Stimulated activated CD4-positive, alpha-beta T cell treated with anti-CD3 and anti-CD28 coated beads, Interleukin-1b, Interleukin-23, amount 100 ng/mL, for 24 hours (primary cell): Measurements from ENCODE around the gene MYH16.
"Not testable (repeated sequence)": the region's sequence is repeated elsewhere in the genome, so short reads cannot be mapped to it uniquely, and the experiment has no call there.

Source experiments
- DNase-seq, 4 experiments: peaks; one replicate each; pipeline ENCODE4 v3.0.0-alpha.2; 2020; ENCODE audit warnings: low read depth in 4 of 4, low spot score in 1 of 4

MYH16 gene

DNA sequence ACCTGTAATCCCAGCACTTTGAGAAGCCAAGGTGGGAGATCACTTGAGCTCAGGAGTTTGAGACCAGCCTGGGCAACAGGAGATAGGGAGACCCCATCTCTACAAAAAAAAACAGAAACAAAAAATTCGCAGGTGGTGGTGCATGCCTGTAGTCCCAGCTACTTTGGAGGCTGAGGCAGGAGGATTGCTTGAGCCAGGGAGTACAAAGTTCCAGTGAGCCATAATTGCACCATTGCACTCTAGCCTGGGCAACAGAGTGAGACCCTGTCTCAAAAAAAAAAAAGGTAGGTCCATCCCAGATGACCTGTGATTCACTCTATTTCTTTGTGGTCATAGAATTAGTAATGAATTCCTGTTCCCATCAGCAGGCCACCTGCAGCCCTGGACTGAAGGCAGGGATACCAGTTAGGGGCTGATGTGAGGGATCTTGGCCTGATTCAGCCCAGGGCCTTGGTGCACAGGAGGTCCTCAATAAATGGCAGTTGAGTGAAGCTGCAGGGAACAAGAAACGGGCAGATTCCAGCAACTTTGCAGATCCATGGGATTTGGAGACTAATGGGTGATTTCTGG is at the start of gene MYH16:
TSS of gene MYH16 (plus strand) at position 364 of the 570 bp plus-strand sequence.
- DNase-seq = no peak

DNA sequence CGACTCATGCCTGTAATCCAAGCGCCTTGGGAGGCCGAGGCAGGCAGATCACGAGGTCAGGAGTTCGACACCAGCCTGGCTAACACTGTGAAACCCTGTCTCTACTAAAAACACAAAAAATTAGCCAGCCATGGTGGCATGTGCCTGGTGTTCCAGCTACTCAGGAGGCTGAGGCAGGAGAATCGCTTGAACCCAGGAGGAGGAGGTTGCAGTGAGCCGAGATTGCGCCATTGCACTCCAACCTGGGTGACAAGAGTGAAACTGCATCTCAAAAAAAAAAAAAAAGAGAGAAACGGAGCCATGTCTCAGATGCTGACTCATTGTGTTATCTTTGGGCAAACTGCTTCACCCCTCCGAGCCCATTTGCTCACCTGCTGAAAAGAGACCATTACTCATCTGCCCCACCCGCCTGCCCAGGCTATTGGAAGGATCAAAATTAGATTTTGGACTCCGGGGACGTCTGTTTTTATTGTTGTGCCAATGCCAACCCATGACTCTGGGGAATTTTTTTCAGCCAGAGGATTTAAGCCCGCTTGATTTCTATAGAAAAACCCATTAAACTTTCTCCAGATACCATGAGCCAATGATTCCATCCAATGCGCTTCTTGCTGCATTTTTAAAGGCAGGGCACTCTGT is 48.3 kb upstream of the MYH16 start:
- DNase-seq = peak in 1 of 4 experiments; percentile 4

DNA sequence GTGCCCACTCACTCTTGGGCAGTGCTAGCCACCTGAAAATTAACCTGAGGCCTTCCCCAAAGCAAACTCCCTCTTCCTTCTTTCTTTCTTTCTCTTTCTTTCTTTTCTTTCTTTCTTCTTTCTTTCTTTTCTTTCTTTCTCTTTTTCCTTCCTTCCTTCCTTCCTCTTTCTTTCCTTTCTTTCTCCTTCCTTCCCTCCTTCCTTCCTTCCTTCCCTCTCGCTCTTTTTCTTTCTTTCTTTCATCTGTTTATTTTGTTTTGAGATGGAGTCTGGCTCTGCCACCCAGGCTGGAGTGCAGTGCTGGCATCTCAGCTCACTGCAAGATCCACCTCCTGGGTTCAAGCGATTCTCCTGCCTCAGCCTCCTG is 47.8 kb upstream of the MYH16 start:
- no peak for DNase-seq

DNA sequence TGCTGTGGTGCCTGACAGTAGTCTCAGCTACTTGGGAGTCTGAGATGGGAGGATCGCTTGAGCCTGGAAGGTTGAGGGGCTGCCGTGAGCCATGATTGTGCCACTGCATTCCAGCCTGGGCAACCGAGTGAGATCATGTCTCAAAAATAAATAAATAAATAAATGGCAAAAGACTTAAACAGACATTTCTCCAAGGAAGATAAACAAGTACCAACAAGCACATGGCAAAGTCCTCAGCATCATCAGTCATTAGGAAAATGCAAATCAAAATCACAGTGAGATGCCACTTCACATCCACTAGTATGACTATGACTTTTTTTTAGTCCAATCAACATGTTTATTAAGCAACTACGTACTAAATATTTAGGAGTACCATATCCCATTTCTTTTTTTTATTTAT is 43.4 kb upstream of the MYH16 start:
- no peak for DNase-seq

DNA sequence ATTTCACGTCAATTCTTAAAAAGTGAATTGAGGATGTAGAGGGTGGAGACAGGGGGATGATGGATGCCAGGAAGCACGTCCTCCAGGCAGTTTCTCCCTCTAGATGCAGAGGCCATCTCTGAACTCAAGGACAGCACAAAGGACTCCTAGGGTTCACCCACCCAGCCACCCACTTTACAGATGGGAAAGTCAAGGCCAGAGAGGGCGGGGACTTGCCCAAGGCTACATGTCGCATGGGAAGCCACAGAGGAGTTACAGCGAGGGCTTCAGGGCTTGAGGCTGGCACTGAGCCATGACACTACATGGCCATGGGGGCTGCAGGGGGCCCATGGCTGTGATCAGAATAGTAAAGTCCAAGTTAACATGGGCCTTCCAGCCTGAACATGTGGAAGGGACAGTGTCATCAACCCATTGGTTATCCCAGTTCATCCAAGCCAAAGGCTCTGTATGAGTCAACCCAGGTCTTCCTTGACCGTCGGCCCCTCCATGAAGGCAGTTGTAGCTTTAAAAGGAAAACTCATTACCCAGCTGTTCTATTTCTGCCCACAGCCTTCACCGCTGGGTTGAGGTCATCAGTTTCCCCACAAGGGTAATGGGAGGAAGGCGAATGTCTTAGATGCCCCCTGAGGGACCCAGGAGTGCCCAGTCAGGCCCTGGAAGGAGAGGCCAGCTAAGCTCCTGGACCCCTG is 40.4 kb upstream of the MYH16 start:
- DNase-seq = no peak

DNA sequence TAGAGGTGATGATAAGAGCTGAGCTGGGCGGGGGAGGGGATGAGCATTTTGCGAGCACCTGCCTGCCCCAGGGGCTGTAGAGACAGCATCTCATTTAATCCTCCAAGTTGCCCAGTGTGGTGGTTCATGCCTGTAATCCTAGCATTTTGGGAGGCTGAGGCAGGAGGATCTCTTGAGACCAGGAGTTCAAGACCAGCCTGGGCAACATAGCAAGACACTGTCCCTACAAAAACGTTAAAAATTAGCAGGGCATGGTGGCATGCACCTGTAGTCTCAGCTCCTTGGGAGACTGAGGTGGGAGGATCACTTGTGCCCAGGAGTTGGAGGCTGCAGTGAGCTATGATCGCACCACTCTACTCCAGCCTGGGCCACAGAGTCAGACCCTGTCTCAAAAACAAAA is 39.7 kb upstream of the MYH16 start:
- DNase-seq = not testable (repeated sequence)

DNA sequence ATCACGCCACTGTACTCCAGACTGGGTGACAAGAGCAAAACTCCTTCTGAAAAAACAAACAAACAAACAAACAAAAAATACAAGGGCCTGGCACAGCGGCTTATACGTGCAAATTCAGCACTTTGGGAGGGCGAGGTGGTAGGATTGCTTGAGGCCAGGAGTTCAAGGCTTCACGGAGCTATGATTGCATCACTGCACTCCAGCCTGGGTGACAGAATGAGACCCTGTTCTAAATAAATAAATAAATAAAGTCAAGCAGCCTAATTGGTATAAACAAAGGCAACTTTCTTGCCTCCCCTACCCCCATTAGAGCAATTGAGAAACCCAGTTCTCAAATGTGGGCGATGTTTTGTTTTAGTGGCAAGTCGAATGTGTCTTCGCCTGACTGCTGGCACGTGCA is 38.5 kb upstream of the MYH16 start:
- DNase-seq = no peak

DNA sequence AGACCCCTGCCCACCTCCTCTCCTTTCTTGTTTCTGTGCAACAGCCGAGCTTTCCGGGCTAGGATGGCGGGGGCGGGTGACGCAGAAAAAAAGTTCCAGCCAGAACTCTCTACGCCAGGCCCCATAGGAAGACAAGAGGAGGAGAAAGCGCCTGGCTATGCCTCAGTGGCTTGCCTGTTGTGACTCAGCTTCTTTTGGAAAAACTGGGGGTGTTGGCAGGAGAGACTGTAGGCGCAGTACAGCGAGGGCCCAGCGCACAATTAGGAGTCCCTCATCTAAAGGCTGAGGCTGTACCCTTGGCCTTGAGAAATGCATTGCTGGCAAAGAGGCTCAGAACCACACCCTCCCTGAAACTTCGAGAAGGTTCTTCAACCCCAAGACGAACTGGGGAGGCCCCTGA is 36.7 kb upstream of the MYH16 start:
- no peak for DNase-seq

DNA sequence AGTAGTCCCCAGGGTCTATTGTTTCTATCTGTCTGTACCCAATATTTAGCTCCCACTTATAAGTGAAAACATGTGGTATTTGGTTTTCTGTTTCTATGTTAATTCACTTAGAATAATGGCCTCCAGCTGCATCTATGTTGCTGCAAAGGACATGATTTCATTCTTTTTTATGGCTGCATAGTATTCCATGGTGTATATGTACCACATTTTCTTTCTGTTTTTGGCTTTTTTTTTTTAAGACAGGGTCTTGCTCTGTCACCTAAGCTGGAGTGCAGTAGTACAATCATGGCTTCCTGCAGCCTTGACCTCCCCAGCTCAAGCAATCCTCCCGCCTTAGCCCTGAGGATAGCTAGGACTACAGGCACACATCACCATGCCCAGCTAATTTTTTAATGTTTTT is 34.8 kb upstream of the MYH16 start:
- DNase-seq = not testable (repeated sequence)

DNA sequence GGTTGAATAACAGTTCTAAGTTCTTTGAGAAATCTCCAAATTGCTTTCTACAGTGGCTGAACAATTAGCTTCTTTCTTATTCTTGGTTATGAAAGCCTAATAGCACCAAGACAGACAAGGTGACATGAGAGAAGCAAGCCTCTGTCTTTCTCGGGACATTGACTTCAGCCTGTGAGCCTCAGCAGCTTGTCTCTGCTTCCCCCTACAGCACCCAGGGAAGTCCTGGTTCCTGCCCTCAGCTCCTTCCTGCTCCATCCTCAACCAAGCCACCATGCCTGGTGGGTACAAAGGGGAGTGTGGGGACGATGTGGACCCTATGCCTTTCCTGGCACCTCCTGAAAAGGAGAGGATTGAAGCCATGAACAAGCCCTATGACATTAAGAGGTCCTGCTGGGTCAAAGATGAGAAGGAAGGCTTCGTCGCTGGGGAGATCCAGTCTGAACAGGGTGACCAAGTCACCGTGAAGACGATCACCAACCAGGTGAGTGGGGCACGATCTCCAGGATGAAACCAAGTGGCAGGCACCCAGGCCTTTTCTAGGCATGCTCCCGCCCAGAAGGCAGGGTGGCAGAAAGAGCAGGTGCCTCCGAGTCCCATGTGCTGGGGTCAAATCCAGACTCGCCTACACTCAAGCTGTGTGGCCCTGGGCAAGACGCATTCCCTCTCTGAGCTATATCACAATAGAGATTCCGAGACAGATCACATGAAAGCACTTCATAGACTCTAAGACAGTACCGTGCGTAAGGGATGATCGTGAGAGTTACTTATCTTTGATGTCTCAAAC is 33.9 kb upstream of the MYH16 start:
- DNase-seq = no peak

DNA sequence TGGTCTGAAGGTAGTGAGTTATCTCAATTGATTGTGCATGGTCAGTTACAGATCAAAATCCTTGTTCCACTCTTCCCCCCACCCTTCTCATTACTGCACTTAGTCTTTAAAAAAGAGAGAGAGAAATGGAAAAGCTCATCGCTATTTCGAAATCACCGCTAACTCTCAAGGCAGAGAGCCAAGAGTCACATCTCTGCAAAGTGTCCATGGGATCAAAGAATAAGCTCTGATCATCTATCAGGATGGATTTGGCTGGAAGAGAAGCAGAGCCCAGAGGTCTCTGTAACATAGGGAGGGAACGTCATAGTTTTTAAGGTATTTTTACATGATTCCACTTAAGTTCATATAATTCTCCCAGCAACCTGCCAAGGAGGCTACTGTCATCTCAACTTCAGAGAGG is 30.0 kb upstream of the MYH16 start:
- DNase-seq = no peak

DNA sequence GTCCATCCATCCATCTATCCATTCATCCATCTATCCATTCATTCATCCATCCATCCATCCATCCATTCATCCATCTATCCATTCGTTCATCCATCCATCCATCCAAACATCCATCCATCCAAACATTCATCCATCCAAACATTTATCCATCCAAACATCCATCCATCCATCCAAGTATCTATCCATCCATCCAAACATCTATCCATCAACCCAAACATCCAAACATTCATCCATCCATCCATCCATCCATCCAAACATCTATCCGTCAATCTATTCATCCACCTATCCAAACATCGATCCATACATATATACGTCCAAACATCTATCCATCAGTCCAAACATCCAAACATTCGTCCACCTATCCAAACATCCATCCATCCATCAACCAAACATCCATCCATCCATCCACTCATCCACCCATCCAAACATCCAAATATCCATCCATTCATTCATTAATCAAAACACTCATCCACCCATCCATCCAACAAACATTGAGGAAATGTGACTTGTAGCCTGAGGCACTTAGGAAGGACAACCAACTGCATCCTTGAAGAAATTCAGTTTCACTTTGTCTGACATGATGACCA is 28.8 kb upstream of the MYH16 start:
- DNase-seq = no peak

DNA sequence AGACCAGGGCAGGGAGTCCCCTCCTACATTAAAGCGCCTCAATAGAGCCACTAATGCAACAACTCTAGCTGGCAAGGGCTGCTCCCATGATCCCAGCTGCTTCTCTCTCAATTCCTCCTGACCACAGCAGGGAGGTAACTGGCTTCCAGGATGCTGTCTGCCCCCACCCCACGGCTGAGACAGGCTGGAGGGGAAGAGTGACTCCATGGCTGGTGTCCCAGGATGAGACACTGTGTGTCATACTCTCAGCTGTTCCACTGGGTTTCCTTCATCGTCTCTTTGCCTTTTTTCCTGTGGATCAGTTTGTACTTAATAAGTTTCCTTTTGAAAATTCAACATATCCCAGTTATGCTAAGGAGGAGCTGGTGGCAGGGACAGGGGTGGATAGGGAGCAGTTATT is 27.7 kb upstream of the MYH16 start:
- no peak for DNase-seq

DNA sequence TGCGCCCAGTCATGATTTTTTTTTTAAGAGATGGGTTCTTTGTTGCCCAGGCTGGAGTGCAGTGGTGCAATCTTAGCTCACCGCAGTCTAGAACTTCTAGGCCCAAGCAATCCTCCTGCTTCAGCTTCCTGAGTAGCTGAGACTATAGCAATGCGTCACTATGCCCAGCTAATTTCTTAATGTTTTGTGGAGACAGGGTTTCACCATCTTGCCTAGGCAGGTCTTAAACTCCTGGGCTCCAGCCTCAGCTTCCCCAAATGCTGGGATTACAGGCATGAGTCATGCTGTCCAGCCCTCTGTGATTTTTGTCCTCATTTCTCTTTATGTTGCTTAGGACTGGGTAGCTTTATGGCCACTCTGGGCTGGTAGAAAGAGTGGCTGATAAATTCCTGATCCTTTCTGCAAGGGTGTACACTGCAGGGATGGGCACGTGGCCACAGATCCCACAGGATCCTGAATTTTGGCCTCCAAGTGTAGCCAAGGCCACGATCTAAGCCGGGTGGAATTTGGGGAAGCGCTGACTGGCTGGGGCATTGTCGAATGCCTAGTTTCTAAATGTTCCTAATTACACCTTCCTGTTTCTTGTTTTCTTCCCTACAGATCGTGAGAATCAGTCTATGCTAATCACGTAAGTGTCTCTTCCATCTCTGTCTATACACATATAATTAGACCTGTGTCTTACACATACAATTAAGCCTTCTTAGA is 24.1 kb upstream of the MYH16 start:
- DNase-seq = no peak

DNA sequence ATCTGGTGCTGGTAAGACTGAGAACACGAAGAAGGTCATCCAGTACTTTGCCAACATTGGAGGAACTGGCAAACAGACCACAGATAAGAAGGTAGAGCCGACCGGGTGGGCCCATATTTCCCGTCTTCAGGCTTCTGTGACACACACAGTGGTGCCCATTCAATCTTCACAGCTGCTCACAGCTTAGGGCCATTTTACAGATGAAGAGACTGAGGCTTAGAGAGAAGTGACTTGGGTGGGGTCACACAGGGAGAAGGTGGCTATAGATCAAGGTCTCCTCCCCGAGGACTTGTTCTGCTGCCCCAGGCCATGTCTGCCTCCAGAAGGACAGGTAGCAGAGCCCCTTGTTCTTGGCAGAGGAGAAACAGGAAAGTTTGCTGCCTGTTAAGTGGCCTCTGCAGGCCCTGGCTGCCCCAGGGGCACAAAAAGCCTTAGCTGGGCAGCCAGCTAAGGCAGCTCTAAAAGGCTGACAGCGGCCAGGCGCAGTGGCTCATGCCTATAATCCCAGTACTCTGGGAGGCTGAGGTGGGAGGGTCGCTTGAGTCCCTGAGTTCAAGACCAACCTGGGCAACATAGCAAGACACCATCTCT is 22.6 kb upstream of the MYH16 start:
- DNase-seq = no peak

DNA sequence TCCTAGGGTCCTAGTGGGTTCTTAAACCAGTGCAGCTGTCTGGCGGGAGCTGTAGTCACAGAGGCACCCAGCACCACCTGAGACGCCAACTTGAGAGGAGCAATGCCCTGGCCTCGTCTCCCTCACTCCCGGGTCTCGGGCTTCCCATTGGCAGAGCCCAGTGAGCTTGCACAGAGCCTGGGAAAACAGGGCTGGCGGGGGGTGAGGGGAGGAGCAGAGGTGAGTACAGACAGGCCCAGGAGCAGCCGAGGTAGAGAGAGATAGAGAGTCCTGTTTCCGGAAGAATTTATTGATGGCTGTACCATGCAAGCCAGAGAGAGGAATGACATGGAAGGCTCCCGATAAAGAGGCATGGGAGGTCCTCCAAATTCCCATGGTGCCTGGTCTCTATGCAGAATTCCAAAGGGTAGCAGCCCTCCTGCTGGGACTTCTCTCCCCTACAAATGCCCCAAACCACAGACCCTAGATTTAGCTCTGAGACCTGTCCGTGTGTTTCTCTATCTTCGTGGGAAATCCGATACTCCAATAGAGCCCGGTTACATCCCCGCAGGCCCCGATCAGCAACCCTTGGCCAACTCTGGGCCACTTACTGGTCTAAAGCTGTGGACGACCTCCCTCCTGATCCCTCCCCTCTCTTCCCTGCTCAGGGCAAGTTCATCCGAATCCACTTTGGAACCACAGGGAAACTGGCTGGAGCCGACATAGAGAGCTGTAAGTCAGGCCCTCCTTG is 20.3 kb upstream of the MYH16 start:
- no peak for DNase-seq

DNA sequence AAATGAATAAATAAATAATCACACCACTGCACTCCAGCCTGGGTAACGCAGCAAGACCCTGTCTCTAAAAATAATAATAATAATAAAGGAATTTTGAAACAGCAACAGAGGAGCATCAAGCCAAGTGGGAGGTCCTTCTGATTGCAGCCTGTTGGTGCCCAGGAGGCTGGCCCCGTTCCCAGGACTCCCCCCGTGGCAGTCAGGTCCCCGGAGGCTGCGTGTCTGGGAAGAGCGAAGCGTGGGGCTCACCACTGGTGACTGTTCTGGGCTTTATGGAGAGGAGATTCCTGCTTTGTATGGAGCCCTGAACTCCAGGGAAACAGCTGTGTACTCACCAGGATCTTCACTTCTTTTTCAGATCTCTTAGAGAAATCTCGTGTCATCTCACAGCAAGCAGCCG is 19.3 kb upstream of the MYH16 start:
- DNase-seq = no peak

DNA sequence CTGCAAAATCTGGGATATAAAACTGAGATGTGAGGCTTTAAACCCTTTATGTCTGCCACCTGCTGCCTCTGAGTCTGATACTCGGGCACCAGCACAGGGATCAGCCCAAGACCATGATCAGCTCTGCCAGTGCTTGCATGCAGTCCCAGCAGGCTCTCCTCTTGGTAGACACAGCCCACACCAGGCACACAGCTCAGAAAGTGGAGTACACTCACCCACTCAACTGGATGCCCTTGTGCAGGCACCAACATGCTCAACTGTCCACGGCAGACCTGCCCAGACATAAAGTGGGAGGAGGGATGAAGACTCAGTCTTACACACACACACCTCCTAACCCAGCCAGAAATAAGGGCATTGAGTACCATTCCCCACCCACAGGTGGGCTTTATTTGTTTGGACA is 18.2 kb upstream of the MYH16 start:
- DNase-seq = no peak

DNA sequence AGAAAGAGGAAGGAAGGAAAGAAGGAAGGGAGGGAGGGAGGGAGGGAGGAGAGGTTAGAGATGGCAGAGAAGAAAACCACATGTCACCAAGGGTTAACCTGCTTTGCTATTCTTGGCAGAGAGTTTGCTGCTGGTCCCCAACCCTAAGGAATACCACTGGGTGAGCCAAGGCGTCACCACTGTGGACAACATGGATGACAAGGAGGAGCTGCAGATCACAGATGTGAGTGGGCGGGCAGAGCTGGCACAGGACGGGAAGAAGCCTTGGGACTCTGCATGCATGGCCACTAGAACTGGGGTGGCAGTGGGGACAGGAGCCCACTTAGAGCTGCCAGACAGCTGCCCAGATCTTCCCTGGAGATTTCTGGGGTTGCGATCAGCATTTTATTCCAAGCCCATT is 17.2 kb upstream of the MYH16 start:
- no peak for DNase-seq

DNA sequence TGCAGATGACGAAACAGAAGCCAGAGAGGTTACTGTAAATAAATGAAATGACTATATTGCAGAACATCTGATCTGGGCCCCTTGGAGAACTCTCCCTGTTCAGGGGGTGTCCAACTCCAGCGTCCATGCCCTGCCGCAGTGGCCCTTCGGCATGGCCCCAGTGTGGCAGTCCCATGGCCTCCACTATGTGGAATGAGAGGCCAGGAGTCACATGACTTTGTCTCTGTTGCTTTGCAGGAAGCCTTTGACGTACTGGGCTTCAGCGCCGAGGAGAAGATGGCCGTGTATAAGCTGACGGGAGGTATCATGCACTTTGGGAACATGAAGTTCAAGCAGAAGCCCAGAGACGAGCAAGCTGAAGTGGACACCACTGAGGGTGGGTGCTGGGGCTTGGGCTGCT is 15.6 kb upstream of the MYH16 start:
- no peak for DNase-seq
